ENCODE results near the gene ADGRA1. TPM values are rescaled to one million over a fixed set of nuclear protein-coding genes. Genes with fewer than 3 reads are reported as not detected.
"Not testable (repeated sequence)": the region's sequence is repeated elsewhere in the genome, so short reads cannot be mapped to it uniquely, and the experiment has no call there.

ADGRA1 gene
- 2.5 TPM for polyA plus RNA-seq (ENCODE audit: insufficient read length)

- DNase-seq (ENCODE audit: low read depth), result no peak
These were observed at the start of gene ADGRA1 for GRCh38 chr10:133087679-133088178. Gene ADGRA1, plus strand, starts transcription at chr10:133087924. Its CDS starts 986 bp downstream, at chr10:133088910.

- no peak for DNase-seq (ENCODE audit: low read depth)
These were observed 49.5 kb upstream of the ADGRA1 start for GRCh38 chr10:133038036-133038823.

- DNase-seq (ENCODE audit: low read depth), result no peak
These were observed 48.5 kb upstream of the ADGRA1 start for GRCh38 chr10:133039107-133039802.

- no peak for DNase-seq (ENCODE audit: low read depth)
These were observed 47.9 kb upstream of the ADGRA1 start for GRCh38 chr10:133039803-133040165.

GRCh38 chr10:133040198-133040597 lies 47.5 kb upstream of the ADGRA1 start:
- no peak for DNase-seq (ENCODE audit: low read depth)

- DNase-seq (ENCODE audit: low read depth), result no peak
These were observed 46.6 kb upstream of the ADGRA1 start for GRCh38 chr10:133041101-133041500.

GRCh38 chr10:133042061-133042460 lies 45.7 kb upstream of the ADGRA1 start:
- no peak for DNase-seq (ENCODE audit: low read depth)

- no peak for DNase-seq (ENCODE audit: low read depth)
These were observed 44.9 kb upstream of the ADGRA1 start for GRCh38 chr10:133042816-133043215.

GRCh38 chr10:133043541-133044225 lies 44.0 kb upstream of the ADGRA1 start:
- DNase-seq (ENCODE audit: low read depth), result no peak

GRCh38 chr10:133044401-133044811 lies 43.3 kb upstream of the ADGRA1 start:
- no peak for DNase-seq (ENCODE audit: low read depth)

- no peak for DNase-seq (ENCODE audit: low read depth)
These were observed 42.0 kb upstream of the ADGRA1 start for GRCh38 chr10:133045556-133046389.

- DNase-seq (ENCODE audit: low read depth), result no peak
These were observed 41.3 kb upstream of the ADGRA1 start for GRCh38 chr10:133046390-133046765.

GRCh38 chr10:133047526-133048123 lies 40.1 kb upstream of the ADGRA1 start:
- no peak for DNase-seq (ENCODE audit: low read depth)

- no peak for DNase-seq (ENCODE audit: low read depth)
These were observed 39.5 kb upstream of the ADGRA1 start for GRCh38 chr10:133048266-133048665.

- DNase-seq (ENCODE audit: low read depth), result no peak
These were observed 38.8 kb upstream of the ADGRA1 start for GRCh38 chr10:133048926-133049325.

- no peak for DNase-seq (ENCODE audit: low read depth)
These were observed 38.1 kb upstream of the ADGRA1 start for GRCh38 chr10:133049639-133050038.

GRCh38 chr10:133050371-133050770 lies 37.4 kb upstream of the ADGRA1 start:
- DNase-seq (ENCODE audit: low read depth), result no peak

GRCh38 chr10:133052076-133052475 lies 35.6 kb upstream of the ADGRA1 start:
- no peak for DNase-seq (ENCODE audit: low read depth)

GRCh38 chr10:133053527-133054133 lies 34.1 kb upstream of the ADGRA1 start:
- DNase-seq (ENCODE audit: low read depth), result not testable (repeated sequence)

GRCh38 chr10:133055470-133055869 lies 32.3 kb upstream of the ADGRA1 start:
- no peak for DNase-seq (ENCODE audit: low read depth)

- no peak for DNase-seq (ENCODE audit: low read depth)
These were observed 31.7 kb upstream of the ADGRA1 start for GRCh38 chr10:133056001-133056400.
